Measurements from ENCODE around the gene LRRC52. TPM values are rescaled to one million over a fixed set of nuclear protein-coding genes. Genes with fewer than 3 reads are reported as not detected.

The LRRC52 gene
- total and polyA plus RNA-seq, 2 of the 13 experiments (the other 11 are each of a cell fraction or from before 2014, with no cell fraction given): not detected

- TF ChIP-seq KDM5B (CRISPR knock-in tag; IDR thresholded peaks at IDR 0.05; ENCODE audit: borderline replicate concordance): no peak; the same call in 1 of the 2 replicates
- no peak for TF ChIP-seq ZUFSP (CRISPR knock-in tag; IDR thresholded peaks at IDR 0.05; ENCODE audit: borderline replicate concordance)
- TF ChIP-seq MBNL3 (CRISPR knock-in tag; conservative IDR thresholded peaks at IDR 0.05): no peak
- TF ChIP-seq BCLAF1 (IDR thresholded peaks at IDR 0.05): no peak
- TF ChIP-seq THAP9 (CRISPR knock-in tag; IDR thresholded peaks at IDR 0.05; ENCODE audit: borderline replicate concordance): peak; percentile 39; the same call in 1 of the 2 replicates
- TF ChIP-seq ATF2 (CRISPR knock-in tag; IDR thresholded peaks at IDR 0.05): no peak
- peak; percentile 56; the same call in 1 of the 2 replicates for TF ChIP-seq YEATS2 (CRISPR knock-in tag; IDR thresholded peaks at IDR 0.05; ENCODE audit: borderline replicate concordance)
- no peak for TF ChIP-seq ZNF879 (CRISPR knock-in tag; IDR thresholded peaks at IDR 0.05)
- no peak for TF ChIP-seq ZNF574 (CRISPR knock-in tag; IDR thresholded peaks at IDR 0.05)
- peak; percentile 69 for TF ChIP-seq DRAP1 (CRISPR knock-in tag; IDR thresholded peaks at IDR 0.05)
- TF ChIP-seq ZNF253 (CRISPR knock-in tag; IDR thresholded peaks at IDR 0.05; ENCODE audit: borderline replicate concordance): no peak
- TF ChIP-seq MAFG (CRISPR knock-in tag; IDR thresholded peaks at IDR 0.05): no peak
- TF ChIP-seq ZNF614 (CRISPR knock-in tag; IDR thresholded peaks at IDR 0.05; ENCODE audit: borderline replicate concordance): peak; percentile 64; the same call in 1 of the 2 replicates
- TF ChIP-seq NR3C1 (CRISPR knock-in tag; IDR thresholded peaks at IDR 0.05): no peak
- TF ChIP-seq HIVEP1 (CRISPR knock-in tag; IDR thresholded peaks at IDR 0.05): no peak
These were observed 54.3 kb downstream of the LRRC52 start (continued) for GRCh38 chr1:165597883-165598675.

All from HepG2 (cell line).